HG02885 (cell line): ENCODE data around the gene DNAJC6.
"Not testable (repeated sequence)": the region's sequence is repeated elsewhere in the genome, so short reads cannot be mapped to it uniquely, and the experiment has no call there.

ENCODE experiments used
- ATAC-seq: cut with Tn5 transposase; IDR thresholded peaks from one replicate; pipeline ENCODE4 v1.9.1; 2021; ENCODE audit warnings: mild to moderate bottlenecking; ENCODE audit not compliant: unreplicated experiment, poor library complexity

Gene DNAJC6

DNA sequence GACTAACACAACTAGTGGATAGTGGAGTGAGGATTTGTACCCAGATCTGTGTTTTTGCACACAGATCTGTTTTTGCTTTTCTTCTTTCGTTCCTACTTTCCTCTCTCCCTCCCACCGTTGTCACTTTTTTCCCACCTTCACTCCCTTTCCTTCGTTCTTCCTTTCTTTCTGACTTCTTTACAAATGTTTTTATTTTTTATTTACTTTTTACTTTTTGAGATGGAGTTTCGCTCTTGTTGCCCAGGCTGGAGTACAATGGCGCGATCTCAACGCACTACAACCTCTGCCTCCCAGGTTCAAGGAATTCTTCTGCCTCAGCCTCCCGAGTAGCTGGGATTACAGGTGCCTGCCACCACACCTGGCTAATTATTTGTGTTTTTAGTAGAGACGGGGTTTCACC lies 17.5 kb upstream of the DNAJC6 start:
- not testable (repeated sequence) for ATAC-seq

- ATAC-seq: no peak
Measured at GRCh38 chr1:65292861-65293593, 16.3 kb upstream of the DNAJC6 start.

- no peak for ATAC-seq
Measured at GRCh38 chr1:65297706-65298105, 11.6 kb upstream of the DNAJC6 start.

DNA sequence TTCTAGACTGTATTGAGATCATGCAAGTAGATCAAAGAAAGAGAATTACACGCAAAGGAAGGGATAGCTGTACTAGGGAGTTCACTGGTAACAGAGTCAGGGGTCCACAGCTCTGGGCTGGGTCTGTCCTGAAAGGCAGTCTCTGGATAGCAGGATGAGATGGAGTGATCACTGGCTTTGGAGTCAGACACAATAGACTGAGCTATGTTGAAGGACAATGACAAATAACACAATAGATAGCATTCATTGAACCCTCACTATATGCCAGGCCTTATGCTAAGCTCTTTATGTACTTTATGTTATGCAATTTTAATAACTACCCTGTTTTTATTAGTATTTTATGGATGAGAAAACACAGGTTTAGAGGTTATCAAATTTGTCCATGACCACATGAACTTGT lies 10.0 kb upstream of the DNAJC6 start:
- no peak for ATAC-seq

DNA sequence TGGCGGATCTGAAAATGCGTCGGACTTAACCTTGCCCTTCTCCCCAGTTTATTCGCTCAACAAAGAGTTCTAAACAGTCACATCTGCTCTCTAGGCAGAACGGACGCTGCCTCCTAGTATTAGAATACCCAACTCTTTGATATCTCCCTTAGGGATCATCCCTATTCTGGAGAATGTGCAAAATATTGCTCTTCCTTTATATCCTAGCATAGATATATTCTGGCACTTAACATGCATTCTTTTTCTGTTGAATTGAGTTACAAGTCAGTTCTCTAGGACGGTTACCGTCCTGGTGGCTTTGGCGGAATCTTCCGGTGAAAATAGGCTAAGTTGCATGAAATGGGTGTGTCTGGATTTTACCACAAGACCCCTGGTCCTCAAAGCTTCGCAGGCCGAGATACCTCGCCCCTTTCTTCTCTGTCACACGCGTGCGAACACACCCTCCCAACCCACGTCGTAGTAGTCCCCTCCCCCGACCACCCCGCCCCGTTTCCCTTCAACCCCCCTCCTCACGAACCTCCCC lies 501 bp upstream of the DNAJC6 start:
- ATAC-seq: no peak

DNA sequence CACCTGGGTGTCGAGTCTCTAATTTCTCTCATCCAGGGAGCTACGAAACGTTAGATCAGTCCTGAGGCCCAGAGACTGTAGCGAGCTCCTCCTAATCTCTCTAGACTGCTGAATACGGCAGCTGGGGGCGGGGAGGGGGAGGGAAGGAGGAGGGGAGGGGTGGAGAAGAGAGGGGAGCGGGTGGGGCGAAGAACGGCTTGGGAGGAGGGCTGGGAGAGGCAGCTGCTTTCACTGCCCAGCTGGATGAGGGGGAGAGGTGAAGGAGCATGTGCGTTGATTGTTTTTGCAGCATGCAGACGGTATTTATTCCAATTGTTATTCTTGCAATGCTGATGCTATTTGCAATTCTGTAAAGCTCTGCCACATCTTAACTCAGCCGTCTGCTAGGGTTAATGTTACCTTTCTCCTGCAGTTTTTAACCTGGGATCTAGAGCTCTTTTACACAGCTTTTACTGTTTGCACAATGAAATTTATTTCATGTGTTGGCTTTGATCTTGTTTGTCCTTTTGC lies 790 bp downstream of the DNAJC6 start:
- ATAC-seq: no peak

GRCh38 chr1:65311760-65312159 lies 2.4 kb downstream of the DNAJC6 start:
- ATAC-seq: no peak

GRCh38 chr1:65316233-65316632 lies 6.9 kb downstream of the DNAJC6 start:
- ATAC-seq: no peak

DNA sequence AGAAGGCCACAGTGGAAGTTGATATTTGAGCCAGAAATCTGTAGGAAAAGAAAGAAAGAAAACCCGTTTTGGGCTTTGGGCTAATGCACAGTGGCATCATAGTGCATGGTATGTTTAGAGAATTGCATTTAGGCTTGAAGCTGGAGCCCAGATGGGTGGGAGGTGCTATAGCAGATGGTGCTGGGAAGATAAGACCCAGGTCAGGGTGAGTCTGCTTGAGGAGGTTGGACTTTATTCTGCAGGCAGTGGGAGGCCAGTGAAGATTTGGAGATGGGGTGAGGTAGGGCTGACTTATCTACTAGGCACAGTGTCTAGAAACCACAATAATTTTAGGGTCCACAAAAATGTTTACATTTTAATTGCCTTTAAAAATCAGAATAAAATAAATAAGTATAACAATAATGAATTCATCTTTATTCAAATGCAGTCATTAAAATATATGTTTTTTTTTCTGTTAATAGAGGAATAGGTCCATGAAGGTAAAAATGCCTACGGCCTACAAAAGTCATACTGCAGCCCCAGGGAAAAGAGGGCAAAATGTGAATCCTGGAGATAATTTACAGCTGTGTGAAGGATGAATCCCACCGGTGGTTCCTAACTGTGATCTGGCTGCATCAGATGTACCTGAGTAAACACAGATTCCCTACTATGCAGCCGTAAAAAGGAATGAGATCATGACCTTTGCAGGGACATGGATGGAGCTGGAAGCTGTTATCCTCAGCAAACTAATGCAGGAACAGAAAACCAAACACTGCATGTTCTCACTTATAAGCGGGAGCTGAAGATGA lies 8.7 kb downstream of the DNAJC6 start:
- ATAC-seq: no peak

DNA sequence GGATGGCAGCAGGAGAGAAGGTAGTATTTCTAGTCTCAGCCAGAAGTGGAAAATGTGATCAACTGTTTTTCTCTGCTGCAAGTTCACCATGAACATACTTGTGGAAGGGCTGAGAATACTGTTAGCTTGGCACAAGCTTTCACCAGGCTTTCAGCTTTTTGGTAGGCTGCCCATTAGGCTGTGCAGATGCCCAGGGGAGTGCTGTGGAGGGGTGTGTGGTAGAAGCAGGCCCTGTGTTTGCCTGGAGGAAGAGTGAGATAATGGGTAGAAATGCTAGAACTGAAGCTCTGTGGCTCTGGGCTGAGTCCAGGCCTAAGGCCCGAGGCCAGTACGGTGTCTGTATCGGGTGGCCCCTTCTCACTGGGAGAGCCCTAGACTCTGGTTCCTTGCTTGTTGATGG lies 9.8 kb downstream of the DNAJC6 start:
- ATAC-seq: no peak

GRCh38 chr1:65319754-65320153 lies 10.4 kb downstream of the DNAJC6 start:
- no peak for ATAC-seq

GRCh38 chr1:65321879-65322278 lies 12.5 kb downstream of the DNAJC6 start:
- no peak for ATAC-seq

- ATAC-seq: no peak
Measured at GRCh38 chr1:65323246-65323645, 13.9 kb downstream of the DNAJC6 start.

GRCh38 chr1:65330021-65330420 lies 20.7 kb downstream of the DNAJC6 start:
- no peak for ATAC-seq

GRCh38 chr1:65330822-65331221 lies 21.5 kb downstream of the DNAJC6 start:
- no peak for ATAC-seq

- ATAC-seq: no peak
Measured at GRCh38 chr1:65332821-65333220, 23.5 kb downstream of the DNAJC6 start.

- ATAC-seq: no peak
Measured at GRCh38 chr1:65334081-65334480, 24.7 kb downstream of the DNAJC6 start.

GRCh38 chr1:65339866-65340468 lies 30.6 kb downstream of the DNAJC6 start:
- no peak for ATAC-seq

DNA sequence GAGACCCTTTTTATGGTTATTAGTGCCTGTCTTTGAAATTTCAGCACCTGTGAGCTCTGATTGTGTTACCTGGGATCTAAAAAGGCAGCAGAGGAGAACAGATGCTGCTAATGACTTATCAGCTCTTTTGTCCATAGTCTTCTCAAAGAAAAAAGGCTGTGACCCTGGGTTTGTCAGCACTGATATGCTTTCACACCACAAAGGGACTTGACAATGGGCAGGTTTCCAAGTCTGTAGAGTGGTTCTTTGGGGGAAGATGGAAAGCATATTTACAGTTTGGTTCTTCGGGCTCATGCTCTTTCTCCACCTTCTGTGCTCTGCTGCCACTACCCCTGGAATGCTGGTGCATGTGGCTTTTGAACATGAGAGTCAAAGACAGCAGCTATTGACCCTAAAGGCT lies 32.0 kb downstream of the DNAJC6 start:
- ATAC-seq: no peak

DNA sequence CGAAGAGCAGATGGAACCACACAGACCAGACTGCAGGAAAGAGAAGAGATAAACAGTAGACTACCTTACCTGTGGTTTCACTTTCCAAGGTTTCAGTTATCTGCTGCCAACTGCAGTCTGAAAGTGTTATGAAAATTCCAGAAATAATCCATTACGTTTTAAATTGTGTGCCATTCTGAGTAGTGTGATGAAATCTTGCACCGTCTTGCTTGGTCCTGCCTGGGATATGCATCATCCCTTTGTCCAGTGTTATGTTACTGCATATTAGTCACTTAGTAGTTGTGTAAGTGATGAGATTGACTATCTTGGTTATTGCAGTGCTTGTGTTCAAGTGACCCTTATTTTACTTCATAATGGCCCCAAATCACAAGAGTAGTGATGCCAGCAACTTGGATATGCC lies 33.9 kb downstream of the DNAJC6 start:
- no peak for ATAC-seq
